ENCODE measurements around the gene LDLRAP1. TPM values are rescaled to one million over a fixed set of nuclear protein-coding genes. Genes with fewer than 3 reads are reported as not detected.

Gene LDLRAP1
- total RNA-seq, 1 donor from 2014 or later: 34.3 TPM

GRCh38 chr1:25572107-25572506 lies 28.7 kb downstream of the LDLRAP1 start:
- no peak overlapping the region for H3K4me3 Mint-ChIP-seq (ENCODE audit: unreplicated experiment)
- H3K27me3 Mint-ChIP-seq (ENCODE audit: unreplicated experiment): no peaks in the 10 kb centered on the region
- no peak overlapping the region for H3K27ac Mint-ChIP-seq (ENCODE audit: unreplicated experiment)
- H3K9me3 Mint-ChIP-seq (ENCODE audit: unreplicated experiment): no peaks in the 10 kb centered on the region
- H3K36me3 Mint-ChIP-seq (ENCODE audit: unreplicated experiment): no peaks in the 10 kb centered on the region
- DNase-seq (ENCODE audit: extremely low spot score, unreplicated experiment): no peak
- TF ChIP-seq CTCF (IDR thresholded peaks at IDR 0.05): no peak
- peaks cover 50% of the 10 kb centered on the region for H3K4me1 Mint-ChIP-seq (ENCODE audit: unreplicated experiment)

GRCh38 chr1:25572708-25573590 lies 29.5 kb downstream of the LDLRAP1 start:
- Mint-ChIP-seq H3K4me1 (ENCODE audit: unreplicated experiment) (peaks cover 41% of the 10 kb centered on the region), H3K9me3 (ENCODE audit: unreplicated experiment) (no peaks in the 10 kb centered on the region), H3K36me3 (ENCODE audit: unreplicated experiment) (no peaks in the 10 kb centered on the region), H3K27ac (ENCODE audit: unreplicated experiment) (no peak overlapping the region), H3K4me3 (ENCODE audit: unreplicated experiment) (no peak overlapping the region), H3K27me3 (ENCODE audit: unreplicated experiment) (no peaks in the 10 kb centered on the region)
- DNase-seq (ENCODE audit: extremely low spot score, unreplicated experiment): no peak
- peak; percentile 65 for TF ChIP-seq CTCF (IDR thresholded peaks at IDR 0.05)

- H3K27me3 Mint-ChIP-seq (ENCODE audit: unreplicated experiment): no peaks in the 10 kb centered on the region
- no peaks in the 10 kb centered on the region for H3K9me3 Mint-ChIP-seq (ENCODE audit: unreplicated experiment)
- peaks cover 35% of the 10 kb centered on the region for H3K4me1 Mint-ChIP-seq (ENCODE audit: unreplicated experiment)
- no peaks in the 10 kb centered on the region for H3K36me3 Mint-ChIP-seq (ENCODE audit: unreplicated experiment)
- TF ChIP-seq CTCF (IDR thresholded peaks at IDR 0.05): no peak
- DNase-seq (ENCODE audit: extremely low spot score, unreplicated experiment): no peak
- no peak overlapping the region for H3K4me3 Mint-ChIP-seq (ENCODE audit: unreplicated experiment)
- H3K27ac Mint-ChIP-seq (ENCODE audit: unreplicated experiment): no peak overlapping the region
Observed at GRCh38 chr1:25573591-25573930, 30.2 kb downstream of the LDLRAP1 start.

- Mint-ChIP-seq H3K27me3 (ENCODE audit: unreplicated experiment) (no peaks in the 10 kb centered on the region), H3K9me3 (ENCODE audit: unreplicated experiment) (no peaks in the 10 kb centered on the region), H3K27ac (ENCODE audit: unreplicated experiment) (no peak overlapping the region), H3K4me1 (ENCODE audit: unreplicated experiment) (peaks cover 31% of the 10 kb centered on the region), H3K36me3 (ENCODE audit: unreplicated experiment) (no peaks in the 10 kb centered on the region), H3K4me3 (ENCODE audit: unreplicated experiment) (no peak overlapping the region)
- DNase-seq (ENCODE audit: extremely low spot score, unreplicated experiment): no peak
- no peak for TF ChIP-seq CTCF (IDR thresholded peaks at IDR 0.05)
Observed at GRCh38 chr1:25573961-25574360, 30.6 kb downstream of the LDLRAP1 start.

- H3K27me3 Mint-ChIP-seq (ENCODE audit: unreplicated experiment): no peaks in the 10 kb centered on the region
- no peak for TF ChIP-seq CTCF (IDR thresholded peaks at IDR 0.05)
- no peak overlapping the region for H3K27ac Mint-ChIP-seq (ENCODE audit: unreplicated experiment)
- no peaks in the 10 kb centered on the region for H3K9me3 Mint-ChIP-seq (ENCODE audit: unreplicated experiment)
- peaks cover 19% of the 10 kb centered on the region for H3K4me1 Mint-ChIP-seq (ENCODE audit: unreplicated experiment)
- DNase-seq (ENCODE audit: extremely low spot score, unreplicated experiment): no peak
- H3K36me3 Mint-ChIP-seq (ENCODE audit: unreplicated experiment): no peaks in the 10 kb centered on the region
- H3K4me3 Mint-ChIP-seq (ENCODE audit: unreplicated experiment): no peak overlapping the region
Observed at GRCh38 chr1:25575191-25575590, 31.8 kb downstream of the LDLRAP1 start.
